ENCODE measurements around the gene ACOXL.

DNA sequence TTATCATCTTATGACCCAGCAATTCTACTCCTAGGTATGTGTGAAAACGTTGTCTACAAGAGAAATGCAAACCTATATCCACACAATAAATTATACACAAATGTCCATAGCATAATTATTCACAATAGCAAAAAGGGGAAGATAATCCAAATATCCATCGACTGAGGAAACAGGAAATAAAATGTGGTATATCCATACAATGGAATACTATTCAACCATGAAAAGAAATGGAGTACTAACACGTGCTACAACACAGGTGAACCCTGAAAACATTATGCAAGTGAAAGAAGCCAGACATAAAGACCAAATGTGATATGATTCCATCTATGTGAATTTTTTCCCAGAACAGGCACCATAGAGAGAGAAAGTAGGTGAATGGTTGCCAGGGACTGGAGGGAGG is 72.1 kb downstream of the ACOXL start:
- no peak for TF ChIP-seq POLR2A (IDR thresholded peaks at IDR 0.05)
- no peak for TF ChIP-seq EP300 (IDR thresholded peaks at IDR 0.05)
- TF ChIP-seq, protein P1, sequence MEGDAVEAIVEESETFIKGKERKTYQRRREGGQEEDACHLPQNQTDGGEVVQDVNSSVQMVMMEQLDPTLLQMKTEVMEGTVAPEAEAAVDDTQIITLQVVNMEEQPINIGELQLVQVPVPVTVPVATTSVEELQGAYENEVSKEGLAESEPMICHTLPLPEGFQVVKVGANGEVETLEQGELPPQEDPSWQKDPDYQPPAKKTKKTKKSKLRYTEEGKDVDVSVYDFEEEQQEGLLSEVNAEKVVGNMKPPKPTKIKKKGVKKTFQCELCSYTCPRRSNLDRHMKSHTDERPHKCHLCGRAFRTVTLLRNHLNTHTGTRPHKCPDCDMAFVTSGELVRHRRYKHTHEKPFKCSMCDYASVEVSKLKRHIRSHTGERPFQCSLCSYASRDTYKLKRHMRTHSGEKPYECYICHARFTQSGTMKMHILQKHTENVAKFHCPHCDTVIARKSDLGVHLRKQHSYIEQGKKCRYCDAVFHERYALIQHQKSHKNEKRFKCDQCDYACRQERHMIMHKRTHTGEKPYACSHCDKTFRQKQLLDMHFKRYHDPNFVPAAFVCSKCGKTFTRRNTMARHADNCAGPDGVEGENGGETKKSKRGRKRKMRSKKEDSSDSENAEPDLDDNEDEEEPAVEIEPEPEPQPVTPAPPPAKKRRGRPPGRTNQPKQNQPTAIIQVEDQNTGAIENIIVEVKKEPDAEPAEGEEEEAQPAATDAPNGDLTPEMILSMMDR (IDR thresholded peaks at IDR 0.05) = no peak
